ENCODE measurements around the gene LPAR6. TPM values are rescaled to one million over a fixed set of nuclear protein-coding genes. Genes with fewer than 3 reads are reported as not detected.
"Not testable (repeated sequence)": the region's sequence is repeated elsewhere in the genome, so short reads cannot be mapped to it uniquely, and the experiment has no call there.

The LPAR6 gene, protein sequence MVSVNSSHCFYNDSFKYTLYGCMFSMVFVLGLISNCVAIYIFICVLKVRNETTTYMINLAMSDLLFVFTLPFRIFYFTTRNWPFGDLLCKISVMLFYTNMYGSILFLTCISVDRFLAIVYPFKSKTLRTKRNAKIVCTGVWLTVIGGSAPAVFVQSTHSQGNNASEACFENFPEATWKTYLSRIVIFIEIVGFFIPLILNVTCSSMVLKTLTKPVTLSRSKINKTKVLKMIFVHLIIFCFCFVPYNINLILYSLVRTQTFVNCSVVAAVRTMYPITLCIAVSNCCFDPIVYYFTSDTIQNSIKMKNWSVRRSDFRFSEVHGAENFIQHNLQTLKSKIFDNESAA
- total RNA-seq = 10 to 100 TPM; 20.6 to 22.9 TPM
- 10 to 100 TPM; 44.6 to 59.0 (median 51.5) TPM for polyA plus RNA-seq (ENCODE audit: insufficient read length in 6 of 6)
- long read RNA-seq, donor 1, partial matches to known transcripts = 0 of 3 reads
- long read RNA-seq, donor 1, other reads (novel, unspliced or antisense) = 0 of 3 reads
- long read RNA-seq, donor 2, partial matches to known transcripts = 25 of 33 reads
- long read RNA-seq, donor 2, other reads (novel, unspliced or antisense) = 5 of 33 reads
- long read RNA-seq, donor 3 = 0 reads
- long read RNA-seq, donor 4, partial matches to known transcripts = 3 of 3 reads
- long read RNA-seq, donor 4, other reads (novel, unspliced or antisense) = 0 of 3 reads
- long read RNA-seq, donor 5, partial matches to known transcripts = 0 of 1 reads
- long read RNA-seq, donor 5, other reads (novel, unspliced or antisense) = 0 of 1 reads
- long read RNA-seq, donor 6, partial matches to known transcripts = 0 of 4 reads
- long read RNA-seq, donor 6, other reads (novel, unspliced or antisense) = 0 of 4 reads
- long read RNA-seq, donor 7, partial matches to known transcripts = 0 of 1 reads
- long read RNA-seq, donor 7, other reads (novel, unspliced or antisense) = 0 of 1 reads
- long read RNA-seq, donor 8, partial matches to known transcripts = 0 of 2 reads
- long read RNA-seq, donor 8, other reads (novel, unspliced or antisense) = 0 of 2 reads
- long read RNA-seq, donor 9 = 0 reads
- long read RNA-seq, donor 10 = 0 reads
- long read RNA-seq, donor 11, partial matches to known transcripts = 21 of 21 reads
- long read RNA-seq, donor 11, other reads (novel, unspliced or antisense) = 0 of 21 reads
- long read RNA-seq, donor 12, partial matches to known transcripts = 30 of 31 reads
- long read RNA-seq, donor 12, other reads (novel, unspliced or antisense) = 0 of 31 reads

DNA sequence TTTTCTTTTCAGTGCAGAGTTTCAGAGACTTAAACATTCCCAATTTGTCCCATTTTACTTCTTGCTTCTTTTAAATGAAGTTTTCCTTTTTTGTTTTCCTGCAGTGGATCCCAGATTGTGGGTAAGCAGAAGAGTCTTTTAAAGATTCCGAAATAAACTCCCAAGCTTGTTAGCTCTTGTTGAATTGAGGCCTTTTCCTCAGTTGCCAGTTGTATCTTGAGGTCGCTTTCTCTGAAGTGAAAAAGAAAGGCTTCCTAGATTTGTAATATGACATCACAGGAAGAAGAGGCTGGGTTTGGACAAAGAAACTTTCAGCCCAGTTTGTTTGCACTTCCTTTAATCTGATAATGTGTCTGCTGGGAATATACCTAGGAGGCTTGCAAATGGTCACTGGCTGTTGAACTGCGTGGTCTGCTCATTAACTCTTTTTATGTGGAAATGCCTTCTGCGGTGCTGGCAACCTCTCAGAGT lies at the start of gene LPAR6:
LPAR6 (minus strand) TSS at position 233 of the 471 bp plus-strand sequence. CDS start 690 bp downstream, outside the sequence.
- no peaks in the 10 kb centered on the region for H3K27me3 ChIP-seq
- no peaks in the 10 kb centered on the region for H3K9me3 ChIP-seq
- TF ChIP-seq, protein P1, sequence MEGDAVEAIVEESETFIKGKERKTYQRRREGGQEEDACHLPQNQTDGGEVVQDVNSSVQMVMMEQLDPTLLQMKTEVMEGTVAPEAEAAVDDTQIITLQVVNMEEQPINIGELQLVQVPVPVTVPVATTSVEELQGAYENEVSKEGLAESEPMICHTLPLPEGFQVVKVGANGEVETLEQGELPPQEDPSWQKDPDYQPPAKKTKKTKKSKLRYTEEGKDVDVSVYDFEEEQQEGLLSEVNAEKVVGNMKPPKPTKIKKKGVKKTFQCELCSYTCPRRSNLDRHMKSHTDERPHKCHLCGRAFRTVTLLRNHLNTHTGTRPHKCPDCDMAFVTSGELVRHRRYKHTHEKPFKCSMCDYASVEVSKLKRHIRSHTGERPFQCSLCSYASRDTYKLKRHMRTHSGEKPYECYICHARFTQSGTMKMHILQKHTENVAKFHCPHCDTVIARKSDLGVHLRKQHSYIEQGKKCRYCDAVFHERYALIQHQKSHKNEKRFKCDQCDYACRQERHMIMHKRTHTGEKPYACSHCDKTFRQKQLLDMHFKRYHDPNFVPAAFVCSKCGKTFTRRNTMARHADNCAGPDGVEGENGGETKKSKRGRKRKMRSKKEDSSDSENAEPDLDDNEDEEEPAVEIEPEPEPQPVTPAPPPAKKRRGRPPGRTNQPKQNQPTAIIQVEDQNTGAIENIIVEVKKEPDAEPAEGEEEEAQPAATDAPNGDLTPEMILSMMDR (IDR thresholded peaks at IDR 0.05) = no peak
- peak in 2 of 4 donors; percentile 66 to 79 for DNase-seq
- peak; percentile 76 for ATAC-seq
- peak within 1 kb of the TSS; percentile 76 to 86 for H3K27ac ChIP-seq
- peaks cover 7 to 31% of the 10 kb centered on the region in 2 donors for H3K4me1 ChIP-seq
- H3K36me3 ChIP-seq = peaks cover 0 to 16% of the 10 kb centered on the region in 2 donors
- peak within 1 kb of the TSS; percentile 35 to 54 for H3K4me3 ChIP-seq
- intact Hi-C loops (cut with DNase I) = loop anchor here in 1 of 2 donors (10.0 kb wide), 1 partner anchor 82 kb away; no protein-coding TSS in a partner anchor

DNA sequence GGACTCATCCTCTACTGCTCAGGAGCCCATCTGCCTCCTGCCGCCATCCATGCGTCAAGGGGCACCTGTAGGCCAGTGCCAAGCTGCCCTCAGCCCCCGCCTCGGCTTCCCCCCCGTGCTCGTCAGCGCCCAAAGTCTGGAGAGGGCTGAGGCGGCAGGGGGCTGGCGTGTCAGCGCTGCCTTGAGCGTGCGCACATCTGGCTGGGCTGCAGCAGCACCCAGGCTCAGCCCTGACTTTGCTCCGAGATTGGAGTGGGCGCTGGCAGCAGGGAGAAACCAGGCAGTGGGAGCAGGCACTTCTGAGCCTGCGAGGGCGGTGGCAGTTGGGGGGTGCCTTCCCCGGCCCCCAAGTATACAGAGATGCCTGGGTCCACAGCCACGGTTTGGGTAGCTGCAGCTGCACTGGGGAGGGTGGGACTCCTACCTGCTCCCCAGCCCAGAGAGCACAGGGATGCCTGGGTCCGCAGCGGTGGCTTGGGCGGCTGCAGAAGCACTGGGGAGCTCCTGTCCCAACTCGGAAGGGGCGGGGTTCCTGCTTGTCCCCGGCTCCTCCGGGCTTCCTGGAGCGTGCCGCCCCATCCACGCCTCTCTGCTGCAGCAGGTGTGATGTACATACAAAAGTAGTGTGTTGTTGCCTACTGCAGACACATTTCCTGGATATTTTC lies 44.8 kb upstream of the LPAR6 start:
- intact Hi-C loops (cut with DNase I) = no loop called here
- Histone ChIP-seq H3K27ac (no peak overlapping the region), H3K36me3 (peaks cover 0 to 74% of the 10 kb centered on the region in 2 donors), H3K9me3 (no peaks in the 10 kb centered on the region), H3K4me1 (no peaks in the 10 kb centered on the region), H3K4me3 (no peak overlapping the region), H3K27me3 (no peaks in the 10 kb centered on the region)
- TF ChIP-seq, protein P1 (IDR thresholded peaks at IDR 0.05) = no peak
- ATAC-seq (no peak), DNase-seq (peak in 1 of 4 donors; percentile 72)

- ATAC-seq (no peak), DNase-seq (peak in 1 of 4 donors; percentile 47)
- intact Hi-C loops (cut with DNase I) = no loop called here
- H3K27me3 ChIP-seq = no peaks in the 10 kb centered on the region
- no peaks in the 10 kb centered on the region for H3K9me3 ChIP-seq
- TF ChIP-seq, protein P1 (IDR thresholded peaks at IDR 0.05) = no peak
- H3K36me3 ChIP-seq = peaks cover 0 to 66% of the 10 kb centered on the region in 2 donors
- no peak overlapping the region for H3K4me3 ChIP-seq
- H3K27ac ChIP-seq = no peak overlapping the region
- no peaks in the 10 kb centered on the region for H3K4me1 ChIP-seq
Measured at GRCh38 chr13:48456546-48456945, 43.6 kb upstream of the LPAR6 start.

DNA sequence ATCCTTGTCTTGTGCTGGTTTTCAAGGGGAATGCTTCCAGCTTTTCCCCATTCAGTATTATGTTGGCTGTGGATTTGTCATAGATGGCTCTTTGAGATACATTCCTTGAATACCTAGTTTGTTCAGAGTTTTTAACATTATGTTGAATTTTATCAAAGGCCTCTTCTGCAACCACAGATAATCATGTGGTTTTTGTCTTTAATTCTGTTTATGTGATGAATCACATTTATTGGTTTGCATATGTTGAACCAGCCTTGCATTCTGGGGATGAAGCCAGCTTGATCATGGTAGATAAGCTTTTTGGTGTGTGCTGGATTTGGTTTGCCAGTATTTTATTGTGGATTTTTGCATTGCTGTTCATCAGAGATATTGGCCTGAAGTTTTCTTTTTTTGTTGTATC lies 38.3 kb upstream of the LPAR6 start:
- H3K27ac ChIP-seq; H3K27me3 ChIP-seq; intact Hi-C loops (cut with DNase I); ATAC-seq; H3K4me3 ChIP-seq; DNase-seq: not testable (repeated sequence)
- H3K4me1 ChIP-seq = peaks cover 15 to 36% of the 10 kb centered on the region in 2 donors
- H3K36me3 ChIP-seq = peaks cover 0 to 21% of the 10 kb centered on the region in 2 donors
- peaks cover 0 to 13% of the 10 kb centered on the region in 2 donors for H3K9me3 ChIP-seq
